OCI-LY3 (cell line): ENCODE data around the gene ZC3HAV1L.

Source experiments
- CTCF ChIP-seq: fragments of 200-600, 300-600 bp; sonication (generic); IDR thresholded peaks from 2 replicates; pipeline ENCODE4 v1.5.1; 2014; ENCODE audit warnings: antibody characterized with exemption, low read length, low read depth
- EZH2phosphoT487 ChIP-seq: fragments of 200-600 bp; shearing (Covaris generic); IDR thresholded peaks from 2 replicates; pipeline ENCODE4 v1.6.1; 2018; ENCODE audit warnings: antibody characterized with exemption, mixed run types, low read depth

- TF ChIP-seq CTCF (no peak), EZH2phosphoT487 (no peak)
These were observed 45.7 kb upstream of the ZC3HAV1L start for GRCh38 chr7:139081584-139081983.
